BLaER1 treated with 17β-estradiol and CSF1 and Interleukin-3, amounts not matched to agents 10 nM and 100 nM (cell line): Measurements from ENCODE around the gene BCL2L11.

Source experiments
- H3K27ac ChIP-seq, 11 experiments: shearing (Covaris generic); formaldehyde crosslinking; 2 replicates each; pipeline ENCODE4 v1.8.1; 2022
- H3K27me3 ChIP-seq, 11 experiments: shearing (Covaris generic); formaldehyde crosslinking; 2 replicates each; pipeline ENCODE4 v1.8.1; 2022
- H3K36me3 ChIP-seq, 11 experiments: shearing (Covaris generic); formaldehyde crosslinking; 2 replicates each; pipeline ENCODE4 v1.8.1; 2022
- H3K4me1 ChIP-seq, 10 experiments: shearing (Covaris generic); formaldehyde crosslinking; 2 replicates each; pipeline ENCODE4 v1.8.1; 2022
- H3K4me2 ChIP-seq, 11 experiments: shearing (Covaris generic); formaldehyde crosslinking; 2 replicates each; pipeline ENCODE4 v1.8.1; 2022
- H3K4me3 ChIP-seq, 10 experiments: shearing (Covaris generic); formaldehyde crosslinking; 2 replicates each; pipeline ENCODE4 v1.8.1; 2022
- H3K9ac ChIP-seq, 11 experiments: shearing (Covaris generic); formaldehyde crosslinking; 2 replicates each; pipeline ENCODE4 v1.8.1; 2022
- H3K9me3 ChIP-seq, 11 experiments: shearing (Covaris generic); formaldehyde crosslinking; replicated peaks in 1 of 11; 2 replicates each; pipeline ENCODE4 v1.8.1; 2022
- H4K20me1 ChIP-seq, 11 experiments: shearing (Covaris generic); formaldehyde crosslinking; 2 replicates each; pipeline ENCODE4 v1.8.1; 2022
- Cebpa-rat ChIP-seq, 11 experiments: shearing (Covaris generic); IDR thresholded peaks; 2 replicates each; pipeline ENCODE4 v1.8.1; 2022

Gene BCL2L11

GRCh38 chr2:111207851-111208250 is 87.1 kb downstream of the BCL2L11 start:
- Histone ChIP-seq H3K27me3 (no peaks in the 10 kb centered on the region), H3K4me2 (no peak overlapping the region), H3K9ac (no peak overlapping the region), H3K4me3 (no peak overlapping the region), H4K20me1 (no peaks in the 10 kb centered on the region), H3K27ac (no peak overlapping the region), H3K4me1 (peaks cover 0 to 10% (median 0%) of the 10 kb centered on the region in 10 experiments; a peak in 2 of 20 replicates), H3K9me3 (peaks cover 3 to 15% (median 13%) of the 10 kb centered on the region in 11 experiments; a peak in 15 of 22 replicates), H3K36me3 (no peaks in the 10 kb centered on the region)
- no peak for TF ChIP-seq Cebpa-rat (IDR thresholded peaks at IDR 0.05)

- H3K4me2 ChIP-seq, result no peak overlapping the region; a peak in 1 of 22 replicates
Measured at GRCh38 chr2:111208639-111209038, 87.9 kb downstream of the BCL2L11 start.

GRCh38 chr2:111209045-111209514 is 88.4 kb downstream of the BCL2L11 start:
- Histone ChIP-seq H3K27ac (no peak overlapping the region), H3K4me3 (no peak overlapping the region)

More at GRCh38 chr2:111208639-111209038, 87.9 kb downstream of the BCL2L11 start:
- TF ChIP-seq Cebpa-rat (IDR thresholded peaks at IDR 0.05), result no peak
- no peaks in the 10 kb centered on the region for H4K20me1 ChIP-seq
- no peak overlapping the region for H3K4me3 ChIP-seq
- no peak overlapping the region for H3K9ac ChIP-seq
- no peak overlapping the region for H3K27ac ChIP-seq
- H3K36me3 ChIP-seq, result no peaks in the 10 kb centered on the region
- H3K27me3 ChIP-seq, result no peaks in the 10 kb centered on the region
- H3K4me1 ChIP-seq, result peaks cover 0 to 10% (median 0%) of the 10 kb centered on the region in 10 experiments; a peak in 2 of 20 replicates
- H3K9me3 ChIP-seq, result peaks cover 11 to 23% (median 20%) of the 10 kb centered on the region in 11 experiments; a peak in 20 of 22 replicates

GRCh38 chr2:111210036-111210435 is 89.3 kb downstream of the BCL2L11 start:
- no peak overlapping the region for H3K9ac ChIP-seq
- H3K4me2 ChIP-seq, result no peak overlapping the region
- H3K4me3 ChIP-seq, result no peak overlapping the region
- peaks cover 25 to 37% (median 34%) of the 10 kb centered on the region in 11 experiments for H3K9me3 ChIP-seq
- H3K4me1 ChIP-seq, result peaks cover 0 to 10% (median 0%) of the 10 kb centered on the region in 10 experiments; a peak in 2 of 20 replicates
- no peak overlapping the region for H3K27ac ChIP-seq
- no peaks in the 10 kb centered on the region for H4K20me1 ChIP-seq
- H3K36me3 ChIP-seq, result no peaks in the 10 kb centered on the region
- no peak for TF ChIP-seq Cebpa-rat (IDR thresholded peaks at IDR 0.05)
- H3K27me3 ChIP-seq, result no peaks in the 10 kb centered on the region

More at GRCh38 chr2:111209045-111209514, 88.4 kb downstream of the BCL2L11 start:
- H3K9ac ChIP-seq, result no peak overlapping the region
- H3K36me3 ChIP-seq, result no peaks in the 10 kb centered on the region
- H4K20me1 ChIP-seq, result no peaks in the 10 kb centered on the region
- peaks cover 15 to 27% (median 25%) of the 10 kb centered on the region in 11 experiments; a peak in 20 of 22 replicates for H3K9me3 ChIP-seq
- TF ChIP-seq Cebpa-rat (IDR thresholded peaks at IDR 0.05), result no peak
- H3K27me3 ChIP-seq, result no peaks in the 10 kb centered on the region
- peak overlapping the region in 1 of 11 experiments; percentile 13; a peak in 1 of 22 replicates for H3K4me2 ChIP-seq
- peaks cover 0 to 10% (median 0%) of the 10 kb centered on the region in 10 experiments; a peak in 2 of 20 replicates for H3K4me1 ChIP-seq

- Histone ChIP-seq H3K9ac (no peak overlapping the region), H4K20me1 (no peaks in the 10 kb centered on the region), H3K36me3 (no peaks in the 10 kb centered on the region), H3K27ac (no peak overlapping the region), H3K27me3 (no peaks in the 10 kb centered on the region), H3K9me3 (peaks cover 42 to 56% (median 51%) of the 10 kb centered on the region in 11 experiments), H3K4me2 (no peak overlapping the region), H3K4me3 (no peak overlapping the region), H3K4me1 (peaks cover 0 to 6% (median 0%) of the 10 kb centered on the region in 10 experiments; a peak in 2 of 20 replicates)
- no peak for TF ChIP-seq Cebpa-rat (IDR thresholded peaks at IDR 0.05)
Measured at GRCh38 chr2:111213877-111214276, 93.2 kb downstream of the BCL2L11 start.

- no peak overlapping the region for H3K27ac ChIP-seq
- H3K36me3 ChIP-seq, result no peaks in the 10 kb centered on the region
- no peak overlapping the region for H3K9ac ChIP-seq
- H3K4me2 ChIP-seq, result no peak overlapping the region
- peaks cover 0 to 8% (median 0%) of the 10 kb centered on the region in 10 experiments; a peak in 1 of 20 replicates for H3K4me1 ChIP-seq
- TF ChIP-seq Cebpa-rat (IDR thresholded peaks at IDR 0.05), result no peak
- H3K4me3 ChIP-seq, result no peak overlapping the region
- no peaks in the 10 kb centered on the region for H4K20me1 ChIP-seq
- H3K9me3 ChIP-seq, result peaks cover 38 to 59% (median 49%) of the 10 kb centered on the region in 11 experiments
- H3K27me3 ChIP-seq, result no peaks in the 10 kb centered on the region
Measured at GRCh38 chr2:111216811-111217652, 96.3 kb downstream of the BCL2L11 start.
